ENCODE measurements around the gene EMILIN3. TPM values are rescaled to one million over a fixed set of nuclear protein-coding genes. Genes with fewer than 3 reads are reported as not detected.
"Not testable (repeated sequence)": the region's sequence is repeated elsewhere in the genome, so short reads cannot be mapped to it uniquely, and the experiment has no call there.

The EMILIN3 gene
- total and polyA plus RNA-seq, 2 experiments from 2014 or later: not detected

GRCh38 chr20:41317546-41318270 lies 48.9 kb downstream of the EMILIN3 start, which contains the start of gene ZHX3:
Gene ZHX3 (minus strand): TSS chr20:41317731. CDS start chr20:41204916, 112,815 bp downstream.
- H3K9me2 ChIP-seq (ENCODE audit: insufficient read depth): no peaks in the 10 kb centered on the region
- H3K79me2 ChIP-seq (ENCODE audit: insufficient read depth): peaks cover 41% of the 10 kb centered on the region
- H3F3A ChIP-seq (ENCODE audit: insufficient read depth): peaks cover 50% of the 10 kb centered on the region
- H3K36me3 ChIP-seq (ENCODE audit: low read depth): no peaks in the 10 kb centered on the region
- 1 to 2% methylated on average over 22 to 26 of the region's 64 CpGs for WGBS, 2 experiments (ENCODE audit: low coverage in 1 of 2, low lambda C conversion rate in 2 of 2, missing lambda C conversion rate in 2 of 2)
- H3K27ac ChIP-seq: peak within 1 kb of the TSS; percentile 95
- no peak for TF ChIP-seq EZH2 (IDR thresholded peaks at IDR 0.05; ENCODE audit: insufficient read depth, poor library complexity, severe bottlenecking)
- no peak for TF ChIP-seq EZH2phosphoT487 (IDR thresholded peaks at IDR 0.05; ENCODE audit: insufficient read depth, low read depth)
- H2AFZ ChIP-seq: peak within 1 kb of the TSS; percentile 95
- H3K27me3 ChIP-seq (replicated peaks; ENCODE audit: insufficient read depth): no peaks in the 10 kb centered on the region
- H3K4me1 ChIP-seq (ENCODE audit: insufficient read depth): peaks cover 34% of the 10 kb centered on the region
- peak; percentile 99 for DNase-seq
- in situ Hi-C loops (cut with MboI): no loop called here
- H3K9me3 ChIP-seq (ENCODE audit: low read depth): no peaks in the 10 kb centered on the region
- H3K9ac ChIP-seq: peak within 1 kb of the TSS; percentile 91
- H3K4me3 ChIP-seq: peak within 1 kb of the TSS; percentile 84
- H3K4me2 ChIP-seq (ENCODE audit: unreplicated experiment): peak within 1 kb of the TSS; percentile 98
- no peaks in the 10 kb centered on the region for H4K20me1 ChIP-seq (ENCODE audit: insufficient read depth)

- Histone ChIP-seq H3K27me3 (replicated peaks; ENCODE audit: insufficient read depth) (no peaks in the 10 kb centered on the region), H3F3A (ENCODE audit: insufficient read depth) (peaks cover 47% of the 10 kb centered on the region), H3K9me2 (ENCODE audit: insufficient read depth) (no peaks in the 10 kb centered on the region), H3K9ac (peak overlapping the region; percentile 91), H3K36me3 (ENCODE audit: low read depth) (no peaks in the 10 kb centered on the region; the same call in 1 of the 2 replicates), H3K4me1 (ENCODE audit: insufficient read depth) (peaks cover 31% of the 10 kb centered on the region), H3K27ac (peak overlapping the region; percentile 95), H3K79me2 (ENCODE audit: insufficient read depth) (peaks cover 49% of the 10 kb centered on the region), H4K20me1 (ENCODE audit: insufficient read depth) (no peaks in the 10 kb centered on the region), H2AFZ (peak overlapping the region; percentile 68), H3K4me2 (ENCODE audit: unreplicated experiment) (peak overlapping the region; percentile 96), H3K4me3 (peak overlapping the region; percentile 84), H3K9me3 (ENCODE audit: low read depth) (no peaks in the 10 kb centered on the region)
- peak; percentile 92 for DNase-seq
- 0 to 1% methylated on average over 24 to 48 of the region's 66 CpGs for WGBS, 2 experiments (ENCODE audit: low coverage in 1 of 2, low lambda C conversion rate in 2 of 2, missing lambda C conversion rate in 2 of 2)
- in situ Hi-C loops (cut with MboI): no loop called here
- TF ChIP-seq EZH2phosphoT487 (IDR thresholded peaks at IDR 0.05; ENCODE audit: insufficient read depth, low read depth) (no peak), EZH2 (IDR thresholded peaks at IDR 0.05; ENCODE audit: insufficient read depth, poor library complexity, severe bottlenecking) (no peak)
Measured at GRCh38 chr20:41316602-41317545, 49.7 kb downstream of the EMILIN3 start.

- peak overlapping the region; percentile 84 for H3K4me3 ChIP-seq
- H3F3A ChIP-seq (ENCODE audit: insufficient read depth): peaks cover 39% of the 10 kb centered on the region
- WGBS, 2 experiments (ENCODE audit: low coverage in 1 of 2, low lambda C conversion rate in 2 of 2, missing lambda C conversion rate in 2 of 2): 6 to 9% methylated on average over 6 of the region's 6 CpGs
- H4K20me1 ChIP-seq (ENCODE audit: insufficient read depth): no peaks in the 10 kb centered on the region
- in situ Hi-C loops (cut with MboI): no loop called here
- no peak for TF ChIP-seq EZH2phosphoT487 (IDR thresholded peaks at IDR 0.05; ENCODE audit: insufficient read depth, low read depth)
- TF ChIP-seq EZH2 (IDR thresholded peaks at IDR 0.05; ENCODE audit: insufficient read depth, poor library complexity, severe bottlenecking): no peak
- no peaks in the 10 kb centered on the region; the same call in 1 of the 2 replicates for H3K36me3 ChIP-seq (ENCODE audit: low read depth)
- no peaks in the 10 kb centered on the region for H3K27me3 ChIP-seq (replicated peaks; ENCODE audit: insufficient read depth)
- H3K9me3 ChIP-seq (ENCODE audit: low read depth): no peaks in the 10 kb centered on the region
- peak; percentile 40 for DNase-seq
- H3K79me2 ChIP-seq (ENCODE audit: insufficient read depth): peaks cover 57% of the 10 kb centered on the region
- peak overlapping the region; percentile 91 for H3K9ac ChIP-seq
- H3K27ac ChIP-seq: peak overlapping the region; percentile 95
- peak overlapping the region; percentile 68 for H2AFZ ChIP-seq
- peaks cover 28% of the 10 kb centered on the region for H3K4me1 ChIP-seq (ENCODE audit: insufficient read depth)
- H3K4me2 ChIP-seq (ENCODE audit: unreplicated experiment): peak overlapping the region; percentile 96
- 0 out of 2 replicates have a peak, but pooled peaks cover 5% of the 10 kb centered on the region for H3K9me2 ChIP-seq (ENCODE audit: insufficient read depth)
Measured at GRCh38 chr20:41316051-41316450, 50.6 kb downstream of the EMILIN3 start.

- in situ Hi-C loops (cut with MboI): no loop called here
- Histone ChIP-seq H3K4me3 (no peak overlapping the region), H3F3A (ENCODE audit: insufficient read depth) (peaks cover 45% of the 10 kb centered on the region), H2AFZ (no peak overlapping the region), H3K27me3 (replicated peaks; ENCODE audit: insufficient read depth) (no peaks in the 10 kb centered on the region), H3K9ac (no peak overlapping the region), H4K20me1 (ENCODE audit: insufficient read depth) (no peaks in the 10 kb centered on the region), H3K36me3 (ENCODE audit: low read depth) (no peaks in the 10 kb centered on the region; the same call in 1 of the 2 replicates), H3K4me1 (ENCODE audit: insufficient read depth) (peaks cover 39% of the 10 kb centered on the region), H3K9me2 (ENCODE audit: insufficient read depth) (0 out of 2 replicates have a peak, but pooled peaks cover 5% of the 10 kb centered on the region), H3K9me3 (ENCODE audit: low read depth) (no peaks in the 10 kb centered on the region), H3K79me2 (ENCODE audit: insufficient read depth) (peaks cover 74% of the 10 kb centered on the region), H3K4me2 (ENCODE audit: unreplicated experiment) (no peak overlapping the region), H3K27ac (peak overlapping the region; percentile 95)
- TF ChIP-seq EZH2 (IDR thresholded peaks at IDR 0.05; ENCODE audit: insufficient read depth, poor library complexity, severe bottlenecking): no peak
- TF ChIP-seq EZH2phosphoT487 (IDR thresholded peaks at IDR 0.05; ENCODE audit: insufficient read depth, low read depth): no peak
- no peak for DNase-seq
- 90 to 100% methylated on average over 2 of the region's 2 CpGs for WGBS, 2 experiments (ENCODE audit: low coverage in 1 of 2, low lambda C conversion rate in 2 of 2, missing lambda C conversion rate in 2 of 2)
Measured at GRCh38 chr20:41314386-41314785, 52.2 kb downstream of the EMILIN3 start.

GRCh38 chr20:41312009-41312408 lies 54.6 kb downstream of the EMILIN3 start:
- 90 to 93% methylated on average over 6 of the region's 6 CpGs for WGBS, 2 experiments (ENCODE audit: low coverage in 1 of 2, low lambda C conversion rate in 2 of 2, missing lambda C conversion rate in 2 of 2)
- DNase-seq; H3K4me3 ChIP-seq; H4K20me1 ChIP-seq (ENCODE audit: insufficient read depth); H3K4me2 ChIP-seq (ENCODE audit: unreplicated experiment); H3K9ac ChIP-seq; H2AFZ ChIP-seq; H3K27ac ChIP-seq; H3K27me3 ChIP-seq (replicated peaks; ENCODE audit: insufficient read depth); H3K36me3 ChIP-seq (ENCODE audit: low read depth); H3K9me3 ChIP-seq (ENCODE audit: low read depth); H3K9me2 ChIP-seq (ENCODE audit: insufficient read depth); in situ Hi-C loops (cut with MboI): not testable (repeated sequence)
- H3K79me2 ChIP-seq (ENCODE audit: insufficient read depth): peaks cover 92% of the 10 kb centered on the region
- peaks cover 61% of the 10 kb centered on the region for H3F3A ChIP-seq (ENCODE audit: insufficient read depth)
- peaks cover 55% of the 10 kb centered on the region for H3K4me1 ChIP-seq (ENCODE audit: insufficient read depth)
